ENCODE results near the gene ZNF8.

ZNF8 gene

GRCh38 chr19:58291943-58292342 lies 13.2 kb downstream of the ZNF8 start:
- H3K4me3 ChIP-seq (replicated peaks in 1 of 2; ENCODE audit: low read depth in 2 of 2, low read length in 2 of 2), result no peak overlapping the region
- TF ChIP-seq, protein P1, sequence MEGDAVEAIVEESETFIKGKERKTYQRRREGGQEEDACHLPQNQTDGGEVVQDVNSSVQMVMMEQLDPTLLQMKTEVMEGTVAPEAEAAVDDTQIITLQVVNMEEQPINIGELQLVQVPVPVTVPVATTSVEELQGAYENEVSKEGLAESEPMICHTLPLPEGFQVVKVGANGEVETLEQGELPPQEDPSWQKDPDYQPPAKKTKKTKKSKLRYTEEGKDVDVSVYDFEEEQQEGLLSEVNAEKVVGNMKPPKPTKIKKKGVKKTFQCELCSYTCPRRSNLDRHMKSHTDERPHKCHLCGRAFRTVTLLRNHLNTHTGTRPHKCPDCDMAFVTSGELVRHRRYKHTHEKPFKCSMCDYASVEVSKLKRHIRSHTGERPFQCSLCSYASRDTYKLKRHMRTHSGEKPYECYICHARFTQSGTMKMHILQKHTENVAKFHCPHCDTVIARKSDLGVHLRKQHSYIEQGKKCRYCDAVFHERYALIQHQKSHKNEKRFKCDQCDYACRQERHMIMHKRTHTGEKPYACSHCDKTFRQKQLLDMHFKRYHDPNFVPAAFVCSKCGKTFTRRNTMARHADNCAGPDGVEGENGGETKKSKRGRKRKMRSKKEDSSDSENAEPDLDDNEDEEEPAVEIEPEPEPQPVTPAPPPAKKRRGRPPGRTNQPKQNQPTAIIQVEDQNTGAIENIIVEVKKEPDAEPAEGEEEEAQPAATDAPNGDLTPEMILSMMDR (IDR thresholded peaks at IDR 0.05; ENCODE audit: low read depth, low read length), result no peak

GRCh38 chr19:58294743-58295374 lies 16.1 kb downstream of the ZNF8 start:
- TF ChIP-seq, protein P1 (IDR thresholded peaks at IDR 0.05; ENCODE audit: low read depth, low read length), result no peak
- no peak overlapping the region for H3K4me3 ChIP-seq (replicated peaks in 1 of 2; ENCODE audit: low read depth in 2 of 2, low read length in 2 of 2)
- no peak for DNase-seq (ENCODE audit: low read depth in 2 of 2)

More at GRCh38 chr19:58291943-58292342, 13.2 kb downstream of the ZNF8 start:
- DNase-seq (ENCODE audit: low read depth in 2 of 2), result no peak

GRCh38 chr19:58296104-58296503 lies 17.3 kb downstream of the ZNF8 start:
- DNase-seq (ENCODE audit: low read depth in 2 of 2), result no peak
- no peak overlapping the region for H3K4me3 ChIP-seq (replicated peaks in 1 of 2; ENCODE audit: low read depth in 2 of 2, low read length in 2 of 2)
- TF ChIP-seq, protein P1 (IDR thresholded peaks at IDR 0.05; ENCODE audit: low read depth, low read length), result no peak

GRCh38 chr19:58300620-58301019 lies 21.9 kb downstream of the ZNF8 start:
- TF ChIP-seq, protein P1 (IDR thresholded peaks at IDR 0.05; ENCODE audit: low read depth, low read length), result no peak
- DNase-seq (ENCODE audit: low read depth in 2 of 2), result no peak
- H3K4me3 ChIP-seq (replicated peaks in 1 of 2; ENCODE audit: low read depth in 2 of 2, low read length in 2 of 2), result no peak overlapping the region

DNA sequence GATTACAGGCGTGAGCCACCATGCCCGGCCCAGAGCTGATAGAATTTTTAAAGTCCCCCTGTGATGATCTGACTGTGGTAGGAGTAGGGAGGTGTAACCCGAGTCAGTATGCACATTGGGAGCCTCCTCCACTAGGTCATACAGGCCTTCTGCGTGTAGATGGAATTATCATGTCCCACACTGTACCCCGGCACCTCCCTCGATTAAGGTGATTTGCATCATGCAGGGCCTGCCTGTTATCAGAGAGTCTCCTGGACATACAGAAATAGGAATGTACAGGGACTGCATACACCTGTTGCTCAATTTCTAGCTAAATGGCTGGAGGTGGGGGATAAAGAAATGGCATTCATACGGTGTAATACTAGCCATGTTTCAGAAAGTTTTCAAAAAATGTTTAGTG lies 25.5 kb downstream of the ZNF8 start:
- no peak overlapping the region for H3K4me3 ChIP-seq (replicated peaks in 1 of 2; ENCODE audit: low read depth in 2 of 2, low read length in 2 of 2)
- DNase-seq (ENCODE audit: low read depth in 2 of 2), result no peak
- TF ChIP-seq, protein P1 (IDR thresholded peaks at IDR 0.05; ENCODE audit: low read depth, low read length), result no peak

DNA sequence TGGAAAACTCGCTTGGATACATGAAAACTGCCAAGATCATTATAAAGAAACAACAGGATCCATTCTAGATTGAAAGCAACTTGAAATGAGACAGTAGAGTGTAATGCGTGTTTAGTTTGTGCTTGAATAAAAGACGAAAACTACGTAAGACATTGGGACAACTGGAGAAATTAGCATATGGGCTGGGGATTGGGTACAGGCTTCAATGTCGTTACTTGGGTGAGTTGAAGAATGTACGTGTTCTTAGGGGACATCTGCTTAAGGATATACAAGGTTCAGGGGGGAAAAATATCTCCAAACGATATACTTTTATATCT lies 26.0 kb downstream of the ZNF8 start:
- H3K4me3 ChIP-seq (replicated peaks in 1 of 2; ENCODE audit: low read depth in 2 of 2, low read length in 2 of 2), result peak overlapping the region; percentile 91 to 98
- TF ChIP-seq, protein P1 (IDR thresholded peaks at IDR 0.05; ENCODE audit: low read depth, low read length), result no peak
- DNase-seq (ENCODE audit: low read depth in 2 of 2), result no peak
